B cell (primary cell): Measurements from ENCODE around the gene PALLD.

Experiments used
- CTCF ChIP-seq: fragments of 200-600 bp; IDR thresholded peaks from one replicate; pipeline ENCODE4 v1.8.0; 2022; ENCODE audit warnings: antibody characterized with exemption, mild to moderate bottlenecking
- EZH2 ChIP-seq: IDR thresholded peaks from 2 replicates; pipeline ENCODE4 v1.6.1; 2012; ENCODE audit warnings: borderline replicate concordance, low read depth, mild to moderate bottlenecking, moderate library complexity, low read length; ENCODE audit not compliant: insufficient read depth, poor library complexity, severe bottlenecking

- TF ChIP-seq CTCF, result no peak
- TF ChIP-seq EZH2, result no peak
Observed at GRCh38 chr4:168609369-168609768, 112.5 kb downstream of the PALLD start.
